ENCODE results near the gene PAGE5. TPM values are rescaled to one million over a fixed set of nuclear protein-coding genes. Genes with fewer than 3 reads are reported as not detected.

Gene PAGE5, protein sequence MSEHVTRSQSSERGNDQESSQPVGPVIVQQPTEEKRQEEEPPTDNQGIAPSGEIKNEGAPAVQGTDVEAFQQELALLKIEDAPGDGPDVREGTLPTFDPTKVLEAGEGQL
- not detected for total RNA-seq
- polyA plus RNA-seq (2013, experiment 1 of 2), result not detected
- polyA plus RNA-seq (2013, experiment 2 of 2), result not detected
- long read RNA-seq, experiment 1, result 0 reads
- long read RNA-seq, experiment 2, result 0 reads
- long read RNA-seq, experiment 3, result 0 reads
- long read RNA-seq, experiment 4, result 0 reads

DNA sequence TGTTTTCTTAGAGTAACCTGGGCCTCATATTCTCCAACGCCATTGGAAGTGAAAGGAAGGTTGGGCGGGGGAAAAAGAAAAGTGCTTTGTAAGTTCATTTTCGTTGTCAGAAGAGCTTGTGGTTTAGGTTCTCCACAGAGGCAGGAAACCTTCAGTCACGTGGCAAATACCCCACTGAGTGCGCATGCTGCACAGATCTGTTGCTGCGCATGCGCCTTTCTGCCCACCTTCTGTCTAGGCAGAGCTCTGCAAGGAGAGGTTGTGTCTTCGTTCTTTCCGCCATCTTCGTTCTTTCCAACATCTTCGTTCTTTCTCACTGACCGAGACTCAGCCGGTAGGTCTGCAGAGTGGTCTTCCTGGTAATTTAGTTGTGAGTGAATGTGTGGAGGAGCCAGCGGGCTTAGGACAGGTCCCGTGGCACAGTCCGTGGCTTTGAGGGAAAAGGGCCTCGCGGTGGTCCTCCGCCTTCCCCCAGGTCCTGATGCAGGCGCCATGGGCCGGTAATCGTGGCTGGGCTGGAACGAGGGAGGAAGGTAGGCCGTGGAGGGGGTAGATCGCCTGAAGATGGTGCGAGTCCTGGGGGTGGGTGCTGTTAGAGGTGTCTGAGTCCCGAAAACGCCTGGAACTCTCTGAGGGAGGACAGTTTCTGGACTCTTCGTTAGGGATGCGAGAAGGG is at the start of gene PAGE5:
TSS of gene PAGE5 (plus strand) at position 228 of the 676 bp plus-strand sequence. CDS start 1,037 bp downstream, outside the sequence.
- H3K27me3 Mint-ChIP-seq (ENCODE audit: insufficient read depth), result peaks cover 2% of the 10 kb centered on the region
- 87% methylated on average over 30 of the region's 30 CpGs; no CpG with 5 or more reads in 1 of the 2 experiments for WGBS, 2 experiments (ENCODE audit: insufficient coverage in 1 of 2, insufficient read length in 1 of 2)
- H3K27ac Mint-ChIP-seq, result no peak within 1 kb of the TSS

DNA sequence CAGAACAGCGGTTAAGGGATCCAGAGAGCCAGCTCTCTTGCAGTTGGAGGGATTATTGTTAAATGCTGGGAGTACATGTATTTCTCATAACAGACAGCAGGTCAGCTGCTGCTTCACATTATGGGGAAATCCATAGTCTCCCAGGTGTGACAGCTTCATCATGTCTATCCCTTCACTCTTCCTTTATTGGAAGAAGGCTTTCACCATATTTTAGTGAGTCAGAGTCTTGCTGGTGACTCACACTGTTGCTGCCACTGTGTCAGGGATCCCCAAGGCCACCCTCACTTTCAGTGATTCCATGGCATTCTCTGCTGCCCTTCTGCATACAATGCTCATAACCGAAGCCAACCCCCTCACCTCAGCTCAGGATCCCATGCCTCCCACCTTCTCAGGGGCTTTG is 32.9 kb upstream of the PAGE5 start:
- DNase-seq, result no peak
- Mint-ChIP-seq H3K27ac (no peak overlapping the region), H3K27me3 (ENCODE audit: insufficient read depth) (peaks cover 2% of the 10 kb centered on the region), H3K4me1 (no peaks in the 10 kb centered on the region), H3K4me3 (no peak overlapping the region), H3K36me3 (ENCODE audit: low read depth) (no peaks in the 10 kb centered on the region), H3K9me3 (peaks cover 55% of the 10 kb centered on the region)
- Histone ChIP-seq H3K36me3 (ENCODE audit: control insufficient read depth, insufficient read depth, low read length) (no peaks in the 10 kb centered on the region), H3K27ac (ENCODE audit: low read depth, low read length) (no peak overlapping the region), H3K9me3 (ENCODE audit: control insufficient read depth, low read length) (no peaks in the 10 kb centered on the region), H3K9ac (ENCODE audit: extremely low read depth, low read length, poor library complexity, severe bottlenecking) (no peak overlapping the region), H3K4me3 (ENCODE audit: low read length) (no peak overlapping the region), H3K27me3 (ENCODE audit: control insufficient read depth, insufficient read depth, low read length, poor library complexity, severe bottlenecking) (no peaks in the 10 kb centered on the region), H3K4me1 (ENCODE audit: control insufficient read depth, insufficient read depth, low read length) (no peaks in the 10 kb centered on the region)
- WGBS, 2 experiments (ENCODE audit: insufficient coverage in 1 of 2, insufficient read length in 1 of 2), result 83 to 100% methylated on average over 1 of the region's 2 CpGs
- TF ChIP-seq, protein P1, sequence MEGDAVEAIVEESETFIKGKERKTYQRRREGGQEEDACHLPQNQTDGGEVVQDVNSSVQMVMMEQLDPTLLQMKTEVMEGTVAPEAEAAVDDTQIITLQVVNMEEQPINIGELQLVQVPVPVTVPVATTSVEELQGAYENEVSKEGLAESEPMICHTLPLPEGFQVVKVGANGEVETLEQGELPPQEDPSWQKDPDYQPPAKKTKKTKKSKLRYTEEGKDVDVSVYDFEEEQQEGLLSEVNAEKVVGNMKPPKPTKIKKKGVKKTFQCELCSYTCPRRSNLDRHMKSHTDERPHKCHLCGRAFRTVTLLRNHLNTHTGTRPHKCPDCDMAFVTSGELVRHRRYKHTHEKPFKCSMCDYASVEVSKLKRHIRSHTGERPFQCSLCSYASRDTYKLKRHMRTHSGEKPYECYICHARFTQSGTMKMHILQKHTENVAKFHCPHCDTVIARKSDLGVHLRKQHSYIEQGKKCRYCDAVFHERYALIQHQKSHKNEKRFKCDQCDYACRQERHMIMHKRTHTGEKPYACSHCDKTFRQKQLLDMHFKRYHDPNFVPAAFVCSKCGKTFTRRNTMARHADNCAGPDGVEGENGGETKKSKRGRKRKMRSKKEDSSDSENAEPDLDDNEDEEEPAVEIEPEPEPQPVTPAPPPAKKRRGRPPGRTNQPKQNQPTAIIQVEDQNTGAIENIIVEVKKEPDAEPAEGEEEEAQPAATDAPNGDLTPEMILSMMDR (conservative IDR thresholded peaks at IDR 0.05), result no peak

More for the DNA sequence above, at the start of gene PAGE5:
- Mint-ChIP-seq H3K36me3 (ENCODE audit: low read depth) (no peaks in the 10 kb centered on the region), H3K9me3 (peaks cover 61% of the 10 kb centered on the region), H3K4me3 (no peak within 1 kb of the TSS), H3K4me1 (no peaks in the 10 kb centered on the region)
- Histone ChIP-seq H3K27me3 (ENCODE audit: control insufficient read depth, insufficient read depth, low read length, poor library complexity, severe bottlenecking) (no peaks in the 10 kb centered on the region), H3K9me3 (ENCODE audit: control insufficient read depth, low read length) (no peaks in the 10 kb centered on the region), H3K4me1 (ENCODE audit: control insufficient read depth, insufficient read depth, low read length) (no peaks in the 10 kb centered on the region), H3K27ac (ENCODE audit: low read depth, low read length) (no peak within 1 kb of the TSS), H3K36me3 (ENCODE audit: control insufficient read depth, insufficient read depth, low read length) (no peaks in the 10 kb centered on the region), H3K4me3 (ENCODE audit: low read length) (no peak within 1 kb of the TSS), H3K9ac (ENCODE audit: extremely low read depth, low read length, poor library complexity, severe bottlenecking) (no peak within 1 kb of the TSS)
- DNase-seq, result no peak
- TF ChIP-seq, protein P1 (conservative IDR thresholded peaks at IDR 0.05), result no peak

DNA sequence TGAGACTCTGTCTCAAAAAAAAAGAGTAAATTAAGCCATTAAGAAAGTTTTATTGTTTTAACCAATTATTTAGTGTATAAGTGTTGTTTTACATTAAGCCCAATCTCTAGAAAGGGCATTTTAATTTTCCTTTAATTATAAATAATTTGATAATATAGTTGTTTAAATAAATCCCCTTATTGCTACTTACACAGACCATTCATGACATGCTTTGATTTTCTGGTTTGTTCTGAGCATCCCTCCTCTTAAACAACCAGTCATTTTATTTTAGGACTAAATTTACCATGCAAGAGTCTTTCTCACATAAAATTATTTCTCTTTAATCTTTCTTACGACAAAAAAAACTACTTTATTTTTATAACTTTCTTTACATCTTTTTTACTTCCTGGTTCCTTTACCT is 23.5 kb upstream of the PAGE5 start:
- no peak overlapping the region for H3K27ac Mint-ChIP-seq
- H3K27me3 Mint-ChIP-seq (ENCODE audit: insufficient read depth), result no peaks in the 10 kb centered on the region
- no peak for DNase-seq
- H3K36me3 Mint-ChIP-seq (ENCODE audit: low read depth), result no peaks in the 10 kb centered on the region
- TF ChIP-seq, protein P1 (conservative IDR thresholded peaks at IDR 0.05), result no peak
- no peak overlapping the region for H3K27ac ChIP-seq (ENCODE audit: low read depth, low read length)
- WGBS, 2 experiments (ENCODE audit: insufficient coverage in 1 of 2, insufficient read length in 1 of 2), result 93% methylated on average over 1 of the region's 1 CpG; no CpG with 5 or more reads in 1 of the 2 experiments
- H3K9me3 Mint-ChIP-seq, result peaks cover 74% of the 10 kb centered on the region
- no peak overlapping the region for H3K9ac ChIP-seq (ENCODE audit: extremely low read depth, low read length, poor library complexity, severe bottlenecking)
- H3K27me3 ChIP-seq (ENCODE audit: control insufficient read depth, insufficient read depth, low read length, poor library complexity, severe bottlenecking), result no peaks in the 10 kb centered on the region
- no peak overlapping the region for H3K4me3 Mint-ChIP-seq
- H3K9me3 ChIP-seq (ENCODE audit: control insufficient read depth, low read length), result peaks cover 10% of the 10 kb centered on the region
- no peaks in the 10 kb centered on the region for H3K4me1 ChIP-seq (ENCODE audit: control insufficient read depth, insufficient read depth, low read length)
- H3K36me3 ChIP-seq (ENCODE audit: control insufficient read depth, insufficient read depth, low read length), result no peaks in the 10 kb centered on the region
- H3K4me3 ChIP-seq (ENCODE audit: low read length), result no peak overlapping the region
- no peaks in the 10 kb centered on the region for H3K4me1 Mint-ChIP-seq

All from endodermal cell (in vitro differentiated cells).